H1 (cell line): Measurements from ENCODE around the gene HINT3.
"Not testable (repeated sequence)": the region's sequence is repeated elsewhere in the genome, so short reads cannot be mapped to it uniquely, and the experiment has no call there.

Source experiments
- EZH2 ChIP-seq: fragments of 200-600 bp; sonication (generic); IDR thresholded peaks from 2 replicates; pipeline ENCODE4 v1.7.1; 2012; ENCODE audit warnings: low read depth, mild to moderate bottlenecking, moderate library complexity, low read length, inconsistent platforms; ENCODE audit not compliant: severe bottlenecking
- SUZ12 ChIP-seq: fragments of 200-600 bp; sonication (generic); IDR thresholded peaks from 2 replicates; pipeline ENCODE4 v1.6.1; 2012; ENCODE audit warnings: mild to moderate bottlenecking, inconsistent platforms, low read length, moderate library complexity, mixed read lengths

DNA sequence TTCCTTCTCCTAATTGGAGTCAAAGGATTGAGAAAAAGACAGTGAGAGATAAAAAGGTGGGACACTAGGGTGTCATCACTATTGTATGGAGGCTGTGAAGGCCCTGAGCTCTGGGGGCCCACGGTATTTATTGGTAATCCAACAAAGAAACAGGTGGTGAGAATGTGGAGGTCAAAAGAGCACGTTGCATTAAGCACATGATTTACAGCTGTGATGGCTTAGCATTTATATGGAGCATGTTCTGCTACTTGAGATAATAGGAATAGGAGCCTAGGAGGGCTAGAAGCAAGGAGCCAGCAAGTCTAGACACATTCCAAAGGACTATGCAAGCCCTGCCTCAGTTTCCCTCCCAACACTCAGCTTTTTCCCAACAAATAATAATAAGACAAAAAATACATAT is 44.1 kb upstream of the HINT3 start:
- TF ChIP-seq EZH2, SUZ12: not testable (repeated sequence)
